ENCODE data around the gene SDHAF4.
"Not testable (repeated sequence)": the region's sequence is repeated elsewhere in the genome, so short reads cannot be mapped to it uniquely, and the experiment has no call there.

Gene SDHAF4

GRCh38 chr6:70593118-70593486 lies 26.4 kb downstream of the SDHAF4 start:
- DNase-seq: no peak

DNA sequence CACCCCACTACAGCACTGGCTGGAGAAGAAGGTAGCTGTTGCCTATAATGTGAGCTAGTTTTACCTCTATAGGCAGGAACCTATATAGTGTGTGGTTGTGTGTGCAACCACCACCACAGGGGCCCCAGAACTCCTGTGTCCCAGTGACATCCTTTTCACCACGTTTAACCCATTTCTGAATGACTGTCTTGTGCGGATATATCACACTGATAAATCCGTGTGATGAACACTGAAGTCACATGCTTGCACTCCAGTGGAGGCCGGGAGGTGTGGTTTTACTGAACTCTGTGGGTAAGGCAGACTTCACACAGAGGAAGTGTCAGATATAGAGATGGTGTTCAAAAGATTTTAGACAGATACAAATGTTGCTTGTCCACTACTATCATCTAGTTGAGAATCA lies 32.5 kb downstream of the SDHAF4 start:
- no peak for DNase-seq

GRCh38 chr6:70601014-70601413 lies 34.3 kb downstream of the SDHAF4 start:
- no peak for DNase-seq

DNA sequence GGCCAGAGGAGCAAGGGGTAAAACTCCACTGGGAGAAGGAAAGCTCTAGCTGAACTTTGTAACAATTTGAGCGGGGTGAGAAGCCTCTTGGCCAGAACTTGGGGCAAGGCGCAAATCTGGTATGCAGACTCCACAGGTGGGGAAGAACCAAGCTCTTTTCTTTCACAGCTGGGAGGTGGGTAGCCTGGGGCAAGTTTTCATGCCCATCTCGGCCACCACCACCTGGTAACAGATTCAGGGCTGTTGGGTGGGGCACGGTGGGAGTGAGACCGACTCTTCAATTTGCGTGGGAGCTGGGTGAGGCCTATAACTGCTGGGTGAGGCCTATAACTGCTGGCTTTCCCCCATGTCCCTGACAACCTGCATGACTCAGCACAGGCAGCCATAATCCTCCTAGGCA lies 37.5 kb downstream of the SDHAF4 start:
- no peak for DNase-seq

DNA sequence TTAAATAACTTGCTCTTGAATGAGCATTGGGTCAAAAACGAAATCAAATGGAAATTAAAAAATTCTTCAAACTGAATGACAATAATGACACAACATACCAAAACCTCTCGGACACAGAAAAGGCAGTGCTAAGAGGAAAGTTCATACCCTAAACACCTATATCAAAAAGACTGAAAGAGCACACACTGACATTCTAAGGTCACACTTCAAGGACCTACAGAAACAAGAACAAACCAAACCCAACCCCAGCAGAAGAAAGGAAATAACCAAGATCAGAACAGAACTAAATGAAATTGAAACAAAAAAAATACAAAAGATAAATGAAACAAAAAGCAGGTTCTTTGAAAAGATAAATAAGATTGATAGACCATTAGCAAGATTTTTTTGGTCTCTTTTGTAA lies 40.6 kb downstream of the SDHAF4 start:
- DNase-seq: not testable (repeated sequence)

- not testable (repeated sequence) for DNase-seq
Measured at GRCh38 chr6:70609181-70609580, 42.5 kb downstream of the SDHAF4 start.

GRCh38 chr6:70616728-70617260 lies 50.1 kb downstream of the SDHAF4 start:
- no peak for DNase-seq

GRCh38 chr6:70620746-70621145 lies 54.0 kb downstream of the SDHAF4 start:
- no peak for DNase-seq

- no peak for DNase-seq
Measured at GRCh38 chr6:70622461-70622860, 55.7 kb downstream of the SDHAF4 start.

- DNase-seq: no peak
Measured at GRCh38 chr6:70625436-70625835, 58.7 kb downstream of the SDHAF4 start.

GRCh38 chr6:70627500-70628254 lies 60.9 kb downstream of the SDHAF4 start:
- no peak for DNase-seq

GRCh38 chr6:70629929-70630328 lies 63.2 kb downstream of the SDHAF4 start:
- no peak for DNase-seq

DNA sequence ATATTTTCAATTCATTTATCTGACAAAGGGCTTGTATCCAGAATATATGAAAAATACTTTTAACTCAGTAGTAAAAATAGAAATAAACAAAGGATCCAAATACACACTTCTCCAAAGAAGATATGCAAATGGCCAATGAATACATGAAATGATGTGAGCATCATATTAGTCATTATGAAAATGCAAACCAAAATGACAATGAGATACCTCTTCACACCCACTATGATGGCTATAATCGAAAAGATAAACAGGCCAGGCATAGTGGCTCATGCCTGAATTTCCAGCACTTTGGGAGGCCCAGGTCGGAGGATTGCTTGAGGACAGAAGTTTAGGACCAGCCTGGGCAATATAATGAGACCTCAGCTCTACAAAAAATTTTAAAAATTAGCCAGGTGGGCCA lies 67.1 kb downstream of the SDHAF4 start:
- no peak for DNase-seq

- no peak for DNase-seq
Measured at GRCh38 chr6:70636596-70636995, 69.9 kb downstream of the SDHAF4 start.

GRCh38 chr6:70638468-70638867 lies 71.7 kb downstream of the SDHAF4 start:
- no peak for DNase-seq

Data from fibroblast of skin of right biceps (primary cell).